ENCODE measurements around the gene GFRA1.

- no peak for TF ChIP-seq CTCF (conservative IDR thresholded peaks at IDR 0.05; ENCODE audit: low read depth, low read length)
- TF ChIP-seq EZH2 (IDR thresholded peaks at IDR 0.05; ENCODE audit: borderline replicate concordance, low read depth, low read length, poor library complexity, severe bottlenecking): no peak
These were observed 258.7 kb downstream of the GFRA1 start for GRCh38 chr10:116014326-116014725.

All from A673 (cell line).